Hepatocyte (in vitro differentiated cells): ENCODE results near the gene ITK. TPM values are rescaled to one million over a fixed set of nuclear protein-coding genes. Genes with fewer than 3 reads are reported as not detected.

Experiments
- DNase-seq: peaks from one replicate; pipeline ENCODE4 v3.0.0-alpha.2; 2016; ENCODE audit warnings: low spot score
- H2AFZ ChIP-seq: fragments of 200-600 bp; sonication (generic); 2 replicates; pipeline ENCODE4 v1.6.0; 2016; ENCODE audit warnings: antibody characterized with exemption, mild to moderate bottlenecking
- H3K27ac ChIP-seq: fragments of 200-600 bp; sonication (generic); 2 replicates; pipeline ENCODE4 v1.5.1; 2016; ENCODE audit warnings: mild to moderate bottlenecking
- H3K27me3 ChIP-seq: fragments of 200-600 bp; sonication (generic); 2 replicates; pipeline ENCODE4 v1.6.1; 2016
- H3K36me3 ChIP-seq: fragments of 200-600 bp; sonication (generic); replicated peaks from 2 replicates; pipeline ENCODE4 v1.5.1; 2016; ENCODE audit warnings: low read depth; ENCODE audit not compliant: insufficient read depth
- H3K4me1 ChIP-seq: fragments of 200-600 bp; sonication (generic); 2 replicates; pipeline ENCODE4 v1.5.1; 2016; ENCODE audit warnings: mild to moderate bottlenecking, moderate library complexity; ENCODE audit not compliant: insufficient read depth
- H3K4me2 ChIP-seq: fragments of 200-600 bp; sonication (generic); 2 replicates; pipeline ENCODE4 v1.6.0; 2016
- H3K4me3 ChIP-seq: fragments of 200-600 bp; sonication (generic); 2 replicates; pipeline ENCODE4 v1.5.1; 2016; ENCODE audit warnings: mild to moderate bottlenecking
- H3K79me2 ChIP-seq: fragments of 200-600 bp; sonication (generic); 2 replicates; pipeline ENCODE4 v1.6.0; 2017; ENCODE audit warnings: mild to moderate bottlenecking
- H3K9me2 ChIP-seq: fragments of 200-600 bp; sonication (generic); replicated peaks from 2 replicates; pipeline ENCODE4 v1.6.0; 2017; ENCODE audit warnings: mild to moderate bottlenecking; ENCODE audit not compliant: insufficient read depth
- H3K9me3 ChIP-seq: fragments of 200-600 bp; sonication (generic); 2 replicates; pipeline ENCODE4 v1.5.1; 2016; ENCODE audit warnings: low read depth, mild to moderate bottlenecking
- H4K20me1 ChIP-seq: fragments of 200-600 bp; sonication (generic); 2 replicates; pipeline ENCODE4 v1.6.0; 2016; ENCODE audit warnings: mild to moderate bottlenecking; ENCODE audit not compliant: insufficient read depth, poor library complexity, severe bottlenecking
- CTCF ChIP-seq: fragments of 200-600 bp; sonication (generic); IDR thresholded peaks from 2 replicates; pipeline ENCODE4 v1.5.1; 2016; ENCODE audit warnings: antibody characterized with exemption, mild to moderate bottlenecking; ENCODE audit not compliant: poor library complexity
- EZH2 ChIP-seq: fragments of 200-600 bp; sonication (generic); IDR thresholded peaks from 2 replicates; pipeline ENCODE4 v1.6.1; 2016; ENCODE audit warnings: antibody characterized with exemption, mild to moderate bottlenecking, borderline replicate concordance
- EZH2phosphoT487 ChIP-seq: fragments of 200-600 bp; sonication (generic); IDR thresholded peaks from one replicate; pipeline ENCODE4 v1.6.1; 2018; ENCODE audit warnings: antibody characterized with exemption, mild to moderate bottlenecking, low read depth, moderate library complexity; ENCODE audit not compliant: unreplicated experiment, severe bottlenecking
- WGBS: methylation state at CpG from one replicate; pipeline ENCODE4 v1.1.6; 2016; ENCODE audit warnings: low lambda C conversion rate; ENCODE audit errors: missing lambda C conversion rate; 5-methylcytosine and 5-hydroxymethylcytosine counted together
- polyA plus RNA-seq: library from polyadenylated mRNA; unstranded; fragments of >200 nt; fragmentation: Nextera tagmentation; extraction: Ambion mirVana; gene quantifications from 2 replicates; pipeline ENCODE4 v1.2.1, GENCODE V29; 2016
- total RNA-seq: library from RNA; depleted of rRNA; stranded (reverse); fragments of >200 nt; gene quantifications from 2 replicates; pipeline ENCODE4 v1.2.3, GENCODE V29; 2014

ITK gene
- total and polyA plus RNA-seq, 2 experiments from 2014 or later: 0.18 to 0.20 TPM

- 94% methylated on average over 6 of the region's 6 CpGs for WGBS
- no peak overlapping the region for H3K27ac ChIP-seq
- no peaks in the 10 kb centered on the region for H4K20me1 ChIP-seq
- H3K4me2 ChIP-seq: no peak overlapping the region
- no peaks in the 10 kb centered on the region for H3K4me1 ChIP-seq
- no peaks in the 10 kb centered on the region for H3K27me3 ChIP-seq
- no peaks in the 10 kb centered on the region for H3K79me2 ChIP-seq
- H3K4me3 ChIP-seq: no peak overlapping the region
- no peak for DNase-seq
- H2AFZ ChIP-seq: no peak overlapping the region
- H3K36me3 ChIP-seq: no peaks in the 10 kb centered on the region
- H3K9me2 ChIP-seq: no peaks in the 10 kb centered on the region
- H3K9me3 ChIP-seq: no peaks in the 10 kb centered on the region
- TF ChIP-seq EZH2: no peak
- TF ChIP-seq CTCF: no peak
- no peak for TF ChIP-seq EZH2phosphoT487
Measured at GRCh38 chr5:157258450-157258849, 77.8 kb downstream of the ITK start.

- Histone ChIP-seq H3K4me1 (no peaks in the 10 kb centered on the region), H3K27me3 (no peaks in the 10 kb centered on the region), H3K27ac (no peak overlapping the region), H3K36me3 (no peaks in the 10 kb centered on the region), H3K4me3 (no peak overlapping the region), H3K79me2 (no peaks in the 10 kb centered on the region), H3K4me2 (no peak overlapping the region), H3K9me3 (no peaks in the 10 kb centered on the region), H4K20me1 (no peaks in the 10 kb centered on the region), H3K9me2 (no peaks in the 10 kb centered on the region), H2AFZ (no peak overlapping the region)
- no peak for DNase-seq
- TF ChIP-seq EZH2 (no peak), CTCF (no peak), EZH2phosphoT487 (no peak)
- WGBS: 90% methylated on average over 4 of the region's 4 CpGs
Measured at GRCh38 chr5:157259699-157260098, 79.1 kb downstream of the ITK start.

GRCh38 chr5:157263496-157264090 is 83.0 kb downstream of the ITK start:
- Histone ChIP-seq H3K4me3 (no peak overlapping the region), H2AFZ (no peak overlapping the region), H3K4me1 (peaks cover 8% of the 10 kb centered on the region), H4K20me1 (no peaks in the 10 kb centered on the region), H3K79me2 (peaks cover 12% of the 10 kb centered on the region), H3K9me3 (no peaks in the 10 kb centered on the region), H3K27ac (no peak overlapping the region), H3K9me2 (no peaks in the 10 kb centered on the region), H3K36me3 (no peaks in the 10 kb centered on the region), H3K4me2 (no peak overlapping the region), H3K27me3 (no peaks in the 10 kb centered on the region)
- 81% methylated on average over 7 of the region's 7 CpGs for WGBS
- no peak for DNase-seq
- TF ChIP-seq CTCF: no peak
- no peak for TF ChIP-seq EZH2
- no peak for TF ChIP-seq EZH2phosphoT487
